Activated CD8-positive, alpha-beta memory T cell treated with anti-CD3 and anti-CD28 coated beads for 36 hours (primary cell): ENCODE results near the gene CST4. TPM values are rescaled to one million over a fixed set of nuclear protein-coding genes. Genes with fewer than 3 reads are reported as not detected.

Experiments
- total RNA-seq, 2 experiments: library from RNA; stranded (reverse); gene quantifications; one replicate each; pipeline ENCODE4 v1.2.3, GENCODE V29; 2021

Gene CST4
- total RNA-seq, 2 experiments from 2014 or later: not detected

Other genes with a start within 250 kb of the CST4 start
- not detected for gene CSTL1, start 249.4 kb downstream of the CST4 start, total RNA-seq
- not detected for gene CST11, start 236.2 kb downstream of the CST4 start, total RNA-seq
- gene CST8, start 197.9 kb downstream of the CST4 start, total RNA-seq: not detected
- gene CST9L, start 120.6 kb downstream of the CST4 start, total RNA-seq: not detected
- not detected for gene CST9, start 83.1 kb downstream of the CST4 start, total RNA-seq
- under 1 TPM; 0.86 to 0.99 TPM for gene CST3, start 51.1 kb downstream of the CST4 start, total RNA-seq
- gene CST1, start 61.9 kb upstream of the CST4 start, total RNA-seq: not detected
- not detected for gene CST2, start 137.7 kb upstream of the CST4 start, total RNA-seq
- not detected for gene CST5, start 190.7 kb upstream of the CST4 start, total RNA-seq